ENCODE results near the gene RNF115.

- no peak for TF ChIP-seq CTCF (IDR thresholded peaks at IDR 0.05; ENCODE audit: low read depth, low read length)
- TF ChIP-seq MYC (IDR thresholded peaks at IDR 0.05; ENCODE audit: low read depth, low read length), result no peak
These were observed 39.6 kb upstream of the RNF115 start for GRCh38 chr1:145863282-145864018.
